ENCODE data around the gene GPR146. TPM values are rescaled to one million over a fixed set of nuclear protein-coding genes. Genes with fewer than 3 reads are reported as not detected.

GPR146 gene
- total and polyA plus RNA-seq, 9 of the 15 experiments (the other 6 are each of a cell fraction or from before 2014, with no cell fraction given) = 0.22 to 3.6 (median 0.64) TPM; not detected in 2

- TF ChIP-seq ARID3A (IDR thresholded peaks at IDR 0.05; ENCODE audit: borderline replicate concordance, low read depth, low read length) (no peak), NR2C2 (CRISPR knock-in tag; IDR thresholded peaks at IDR 0.05) (no peak), NR2C2 (tag; IDR thresholded peaks at IDR 0.05) (no peak), E2F8 (IDR thresholded peaks at IDR 0.05; ENCODE audit: low read depth, partially characterized antibody) (no peak), EP400 (IDR thresholded peaks at IDR 0.05) (no peak)
Observed at GRCh38 chr7:1022356-1022755, 22.0 kb upstream of the GPR146 start (continued).

- Histone ChIP-seq H3K9me3 (replicated peaks; ENCODE audit: control insufficient read depth, insufficient read depth, low read depth, low read length) (peaks cover 7% of the 10 kb centered on the region), H2AFZ (ENCODE audit: low read depth, low read length) (no peak overlapping the region), H3K79me2 (ENCODE audit: control insufficient read depth, insufficient read depth, low read length) (peaks cover 70% of the 10 kb centered on the region), H3K36me3 (ENCODE audit: control insufficient read depth, insufficient read depth, low read length) (peaks cover 50% of the 10 kb centered on the region), H3K4me2 (ENCODE audit: insufficient read depth, low read length) (no peak overlapping the region), H3K4me3 (no peak overlapping the region), H3K27me3 (ENCODE audit: control insufficient read depth in 2 of 2, insufficient read depth in 2 of 2, low read length in 2 of 2) (no peaks in the 10 kb centered on the region), H3K9me1 (ENCODE audit: control insufficient read depth, insufficient read depth, low read length) (no peaks in the 10 kb centered on the region), H3K4me1 (replicated peaks in 1 of 2; ENCODE audit: control insufficient read depth in 2 of 2, insufficient read depth in 2 of 2, low read length in 2 of 2) (peaks cover 0 to 75% of the 10 kb centered on the region in 2 experiments; a peak in 3 of 5 replicates), H3K9ac (ENCODE audit: insufficient read depth in 1 of 2, low read depth in 2 of 2, low read length in 2 of 2) (no peak overlapping the region), H4K20me1 (replicated peaks; ENCODE audit: control insufficient read depth, insufficient read depth, low read length) (peaks cover 8% of the 10 kb centered on the region; the same call in 1 of the 2 replicates), H3K27ac (ENCODE audit: extremely low read depth, low read depth, low read length) (no peak overlapping the region)
- TF ChIP-seq POLR2G (IDR thresholded peaks at IDR 0.05; ENCODE audit: low read depth, low read length) (peak; percentile 39), NCOA2 (IDR thresholded peaks at IDR 0.05; ENCODE audit: partially characterized antibody in 2 of 2) (no peak), GMEB1 (CRISPR knock-in tag; IDR thresholded peaks at IDR 0.05) (no peak), RBFOX2 (IDR thresholded peaks at IDR 0.05; ENCODE audit: low read depth, low read length) (peak; percentile 29; the same call in 1 of the 2 replicates)
- no peak for FAIRE-seq
- BruUV-seq (replicated peaks) = no TSS peak
- POLR2A ChIA-PET = no interaction called here
- CTCF ChIA-PET (ENCODE audit: low intra/inter-chr PET ratio) = no interaction called here
- in situ Hi-C loops (cut with MboI) (no loop called here), intact Hi-C loops (cut with micrococcal nuclease) (no loop called here)
- no peak for ATAC-seq
- DNase-seq (ENCODE audit: extremely low read depth in 1 of 4, low spot score in 3 of 4) = no peak
- WGBS (ENCODE audit: insufficient coverage, low coverage, missing lambda C conversion rate) = 97% methylated on average over 26 of the region's 45 CpGs
Observed at GRCh38 chr7:1022801-1023465, 21.4 kb upstream of the GPR146 start.
